ENCODE data around the gene ADAMTS9. TPM values are rescaled to one million over a fixed set of nuclear protein-coding genes. Genes with fewer than 3 reads are reported as not detected.

ADAMTS9 gene
- total and polyA plus RNA-seq, 4 donors = 1.2 to 13.8 (median 7.4) TPM

GRCh38 chr3:64655160-64655559 lies 32.6 kb downstream of the ADAMTS9 start:
- no peaks in the 10 kb centered on the region for H3K4me1 ChIP-seq (ENCODE audit: control insufficient read depth in 4 of 4, insufficient read depth in 4 of 4, low read length in 3 of 4)
- H3K9me3 ChIP-seq (ENCODE audit: control insufficient read depth in 4 of 4, low read length in 3 of 4) = no peaks in the 10 kb centered on the region
- no peaks in the 10 kb centered on the region for H3K27me3 ChIP-seq (ENCODE audit: control insufficient read depth in 4 of 4, insufficient read depth in 4 of 4, low read length in 3 of 4)
- no peaks in the 10 kb centered on the region for H3K36me3 ChIP-seq (ENCODE audit: control insufficient read depth in 4 of 4, insufficient read depth in 3 of 4, low read depth in 1 of 4, low read length in 3 of 4)
- H3K9ac ChIP-seq (ENCODE audit: low read depth in 1 of 2, low read length in 2 of 2) = no peak overlapping the region
- TF ChIP-seq YY1 (IDR thresholded peaks at IDR 0.05) (no peak), JUND (IDR thresholded peaks at IDR 0.05) (no peak), EGR1 (IDR thresholded peaks at IDR 0.05; ENCODE audit: low read depth in 2 of 2) (no peak), SP1 (IDR thresholded peaks at IDR 0.05) (no peak)
- no peak overlapping the region for H3K27ac ChIP-seq (ENCODE audit: low read depth in 1 of 2, low read length in 2 of 2)
- WGBS = 89% methylated on average over 4 of the region's 4 CpGs
- H3K4me3 ChIP-seq (ENCODE audit: low read depth in 1 of 3, low read length in 3 of 3) = no peak overlapping the region
- DNase-seq (ENCODE audit: low spot score) = no peak

- no peaks in the 10 kb centered on the region for H3K4me1 ChIP-seq (ENCODE audit: control insufficient read depth in 4 of 4, insufficient read depth in 4 of 4, low read length in 3 of 4)
- H3K27ac ChIP-seq (ENCODE audit: low read depth in 1 of 2, low read length in 2 of 2) = no peak overlapping the region
- H3K27me3 ChIP-seq (ENCODE audit: control insufficient read depth in 4 of 4, insufficient read depth in 4 of 4, low read length in 3 of 4) = no peaks in the 10 kb centered on the region
- TF ChIP-seq EGR1 (IDR thresholded peaks at IDR 0.05; ENCODE audit: low read depth in 2 of 2) (no peak), CTCF (IDR thresholded peaks at IDR 0.05; ENCODE audit: low read depth, low read length, missing input control) (no peak), ATF3 (IDR thresholded peaks at IDR 0.05) (no peak), YY1 (IDR thresholded peaks at IDR 0.05) (no peak), TAF1 (conservative IDR thresholded peaks at IDR 0.05) (no peak), RAD21 (IDR thresholded peaks at IDR 0.05) (no peak), ZBTB33 (IDR thresholded peaks at IDR 0.05) (no peak), HNF4A (conservative IDR thresholded peaks at IDR 0.05) (no peak), JUND (IDR thresholded peaks at IDR 0.05) (no peak), GABPA (IDR thresholded peaks at IDR 0.05 in 1 of 2, conservative IDR thresholded peaks at IDR 0.05 in 1 of 2) (no peak)
- DNase-seq (ENCODE audit: low spot score) = no peak
- H3K36me3 ChIP-seq (ENCODE audit: control insufficient read depth in 4 of 4, insufficient read depth in 3 of 4, low read depth in 1 of 4, low read length in 3 of 4) = no peaks in the 10 kb centered on the region
- WGBS = 94% methylated on average over 5 of the region's 5 CpGs
- no peak overlapping the region for H3K9ac ChIP-seq (ENCODE audit: low read depth in 1 of 2, low read length in 2 of 2)
- H3K9me3 ChIP-seq (ENCODE audit: control insufficient read depth in 4 of 4, low read length in 3 of 4) = no peaks in the 10 kb centered on the region
- H3K4me3 ChIP-seq (ENCODE audit: low read depth in 1 of 3, low read length in 3 of 3) = no peak overlapping the region
Measured at GRCh38 chr3:64654013-64654412, 33.8 kb downstream of the ADAMTS9 start.

- no peaks in the 10 kb centered on the region for H3K9me3 ChIP-seq (ENCODE audit: control insufficient read depth in 4 of 4, low read length in 3 of 4)
- H3K36me3 ChIP-seq (ENCODE audit: control insufficient read depth in 4 of 4, insufficient read depth in 3 of 4, low read depth in 1 of 4, low read length in 3 of 4) = no peaks in the 10 kb centered on the region
- no peaks in the 10 kb centered on the region for H3K4me1 ChIP-seq (ENCODE audit: control insufficient read depth in 4 of 4, insufficient read depth in 4 of 4, low read length in 3 of 4)
- H3K27me3 ChIP-seq (ENCODE audit: control insufficient read depth in 4 of 4, insufficient read depth in 4 of 4, low read length in 3 of 4) = no peaks in the 10 kb centered on the region
- TF ChIP-seq HNF4A (conservative IDR thresholded peaks at IDR 0.05) (no peak), REST (IDR thresholded peaks at IDR 0.05) (no peak), MAX (IDR thresholded peaks at IDR 0.05) (no peak)
- no peak overlapping the region for H3K27ac ChIP-seq (ENCODE audit: low read depth in 1 of 2, low read length in 2 of 2)
- 86% methylated on average over 3 of the region's 3 CpGs for WGBS
- H3K9ac ChIP-seq (ENCODE audit: low read depth in 1 of 2, low read length in 2 of 2) = no peak overlapping the region
- no peak overlapping the region for H3K4me3 ChIP-seq (ENCODE audit: low read depth in 1 of 3, low read length in 3 of 3)
- no peak for DNase-seq (ENCODE audit: low spot score)
Measured at GRCh38 chr3:64653101-64653500, 34.7 kb downstream of the ADAMTS9 start.

Measured in liver (tissue), 9 donors.